Natural killer cell (primary cell): Measurements from ENCODE around the gene DOCK4. TPM values are rescaled to one million over a fixed set of nuclear protein-coding genes. Genes with fewer than 3 reads are reported as not detected.

ENCODE experiments used
- ATAC-seq, 3 donors: fragments of 150-1000 bp in 2 of 3; fragments of 200-7000 bp in 1 of 3; cut with Tn5 transposase; 1 replicate in 1 of 3; 2 replicates in 2 of 3; pipeline ENCODE4 v1.10.0; 2021; ENCODE audit warnings: mild to moderate bottlenecking in 2 of 3, moderate library complexity in 2 of 3
- DNase-seq, 2 donors: peaks; one replicate each; pipeline versions ENCODE4 v3.0.0 to v3.0.0-alpha.2; 2013 to 2021; ENCODE audit warnings: mixed read lengths in 1 of 2
- H3K27ac ChIP-seq: one replicate; pipeline ENCODE4 v1.5.1; 2013; ENCODE audit warnings: mild to moderate bottlenecking, low read length
- H3K27me3 ChIP-seq: one replicate; pipeline ENCODE4 v1.6.1; 2013; ENCODE audit warnings: low read length; ENCODE audit not compliant: control insufficient read depth, insufficient read depth
- H3K36me3 ChIP-seq: one replicate; pipeline ENCODE4 v1.6.1; 2013; ENCODE audit warnings: low read length; ENCODE audit not compliant: control insufficient read depth, insufficient read depth
- H3K4me1 ChIP-seq: one replicate; pipeline ENCODE4 v1.6.1; 2013; ENCODE audit warnings: low read length; ENCODE audit not compliant: control insufficient read depth, insufficient read depth
- H3K4me3 ChIP-seq: one replicate; pipeline ENCODE4 v1.5.1; 2013; ENCODE audit warnings: low read length
- H3K9me3 ChIP-seq: one replicate; pipeline ENCODE4 v1.6.1; 2013; ENCODE audit warnings: low read length; ENCODE audit not compliant: control insufficient read depth, insufficient read depth
- H3K27ac Mint-ChIP-seq, 2 donors: one replicate each; pipeline ENCODE4 v1.8.0; 2022; ENCODE audit warnings: mild to moderate bottlenecking in 2 of 2, mixed read lengths in 2 of 2, moderate library complexity in 1 of 2
- H3K27me3 Mint-ChIP-seq, 2 donors: one replicate each; pipeline ENCODE4 v1.8.0; 2022; ENCODE audit warnings: low read depth in 2 of 2, mixed read lengths in 2 of 2
- H3K36me3 Mint-ChIP-seq: one replicate; pipeline ENCODE4 v1.8.0; 2022; ENCODE audit warnings: mixed read lengths
- H3K4me1 Mint-ChIP-seq, 2 donors: one replicate each; pipeline ENCODE4 v1.8.0; 2022; ENCODE audit warnings: mixed read lengths in 2 of 2
- H3K4me3 Mint-ChIP-seq: one replicate; pipeline ENCODE4 v1.8.0; 2022; ENCODE audit warnings: mild to moderate bottlenecking, moderate library complexity, mixed read lengths
- H3K9me3 Mint-ChIP-seq, 2 donors: one replicate each; pipeline ENCODE4 v1.8.0; 2022; ENCODE audit warnings: mixed read lengths in 2 of 2
- WGBS: methylation state at CpG from one replicate; pipeline ENCODE4 v1.1.7; 2013; ENCODE audit warnings: missing lambda C conversion rate; ENCODE audit not compliant: insufficient coverage; 5-methylcytosine and 5-hydroxymethylcytosine counted together
- intact Hi-C: fragments of 100-400 bp; cut with micrococcal nuclease; formaldehyde crosslinking; loops from one replicate; pipeline ENCODE4 v1.14.2; 2022
- total RNA-seq, 4 donors: library from RNA; stranded (reverse); fragments of 120-200 nt in 1 of 4; gene quantifications; one replicate each; pipeline versions ENCODE4 v1.2.3 to v1.2.4, GENCODE V29; 2013 to 2022
- TF ChIP-seq, protein P1 (sequence below): fragments of 200-600 bp; IDR thresholded peaks from one replicate; pipeline ENCODE4 v1.8.0; 2022; ENCODE audit warnings: antibody characterized with exemption

Gene DOCK4
- total RNA-seq, 3 donors from 2014 or later (not counting 1 experiment from before 2014, with no cell fraction given): 0.61 to 2.4 (median 0.89) TPM

DNA sequence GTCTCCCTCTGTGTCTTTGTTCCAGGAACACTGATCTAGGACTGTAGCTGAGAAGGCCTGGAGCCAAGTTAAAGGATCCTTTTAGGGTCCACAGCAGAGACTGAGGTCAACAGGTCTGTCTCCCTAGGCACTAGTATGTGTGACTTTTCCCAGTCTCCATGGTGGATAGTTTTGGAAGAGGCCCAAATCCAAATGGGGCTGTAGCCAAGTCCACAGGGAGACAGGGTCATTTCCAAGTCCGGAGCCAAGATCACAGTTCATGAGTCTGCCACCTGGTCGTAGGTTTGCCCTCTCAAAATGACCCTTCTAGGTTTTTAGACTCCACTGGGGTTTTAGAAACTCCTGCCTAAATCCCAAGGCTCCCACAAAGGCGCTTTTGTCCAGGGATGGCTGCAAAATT, 17.1 kb upstream of the DOCK4 start:
- DNase-seq (no peak), ATAC-seq (no peak)
- Mint-ChIP-seq H3K4me3 (no peak overlapping the region), H3K27me3 (no peaks in the 10 kb centered on the region), H3K4me1 (peaks cover 49 to 57% of the 10 kb centered on the region in 2 donors), H3K36me3 (no peaks in the 10 kb centered on the region), H3K9me3 (no peaks in the 10 kb centered on the region), H3K27ac (no peak overlapping the region)
- TF ChIP-seq, protein P1, sequence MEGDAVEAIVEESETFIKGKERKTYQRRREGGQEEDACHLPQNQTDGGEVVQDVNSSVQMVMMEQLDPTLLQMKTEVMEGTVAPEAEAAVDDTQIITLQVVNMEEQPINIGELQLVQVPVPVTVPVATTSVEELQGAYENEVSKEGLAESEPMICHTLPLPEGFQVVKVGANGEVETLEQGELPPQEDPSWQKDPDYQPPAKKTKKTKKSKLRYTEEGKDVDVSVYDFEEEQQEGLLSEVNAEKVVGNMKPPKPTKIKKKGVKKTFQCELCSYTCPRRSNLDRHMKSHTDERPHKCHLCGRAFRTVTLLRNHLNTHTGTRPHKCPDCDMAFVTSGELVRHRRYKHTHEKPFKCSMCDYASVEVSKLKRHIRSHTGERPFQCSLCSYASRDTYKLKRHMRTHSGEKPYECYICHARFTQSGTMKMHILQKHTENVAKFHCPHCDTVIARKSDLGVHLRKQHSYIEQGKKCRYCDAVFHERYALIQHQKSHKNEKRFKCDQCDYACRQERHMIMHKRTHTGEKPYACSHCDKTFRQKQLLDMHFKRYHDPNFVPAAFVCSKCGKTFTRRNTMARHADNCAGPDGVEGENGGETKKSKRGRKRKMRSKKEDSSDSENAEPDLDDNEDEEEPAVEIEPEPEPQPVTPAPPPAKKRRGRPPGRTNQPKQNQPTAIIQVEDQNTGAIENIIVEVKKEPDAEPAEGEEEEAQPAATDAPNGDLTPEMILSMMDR: no peak
- Histone ChIP-seq H3K27me3 (no peaks in the 10 kb centered on the region), H3K4me1 (no peaks in the 10 kb centered on the region), H3K36me3 (no peaks in the 10 kb centered on the region), H3K4me3 (no peak overlapping the region), H3K9me3 (no peaks in the 10 kb centered on the region), H3K27ac (no peak overlapping the region)
- WGBS: 98% methylated on average over 3 of the region's 3 CpGs
- intact Hi-C loops: no loop called here

DNA sequence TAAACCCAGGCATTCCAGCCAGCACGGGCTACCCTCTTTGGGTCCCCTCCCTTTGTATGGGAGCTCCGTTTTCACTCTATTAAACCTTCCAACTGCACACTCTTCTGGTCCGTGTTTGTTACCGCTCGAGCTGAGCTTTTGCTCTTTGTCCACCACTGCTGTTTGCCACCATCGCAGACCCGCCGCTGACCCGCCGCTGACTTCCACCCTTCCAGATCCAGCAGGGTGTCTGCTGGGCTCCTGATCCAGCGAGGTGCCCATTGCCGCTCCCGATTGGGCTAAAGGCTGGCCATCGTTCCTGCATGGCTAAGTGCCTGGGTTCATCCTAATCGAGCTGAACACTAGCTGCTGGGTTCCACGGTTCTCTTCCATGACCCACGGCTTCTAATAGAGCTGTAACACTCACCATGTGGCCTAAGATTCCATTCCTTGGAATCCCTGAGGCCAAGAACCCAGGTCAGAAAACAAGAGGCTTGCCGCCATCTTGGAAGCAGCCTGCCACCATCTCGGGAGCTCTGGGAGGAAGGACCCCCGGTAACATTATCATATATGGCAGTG, 14.8 kb upstream of the DOCK4 start:
- no peak for ATAC-seq
- WGBS: 92% methylated on average over 20 of the region's 20 CpGs
- no peak overlapping the region for H3K4me3 Mint-ChIP-seq

DNA sequence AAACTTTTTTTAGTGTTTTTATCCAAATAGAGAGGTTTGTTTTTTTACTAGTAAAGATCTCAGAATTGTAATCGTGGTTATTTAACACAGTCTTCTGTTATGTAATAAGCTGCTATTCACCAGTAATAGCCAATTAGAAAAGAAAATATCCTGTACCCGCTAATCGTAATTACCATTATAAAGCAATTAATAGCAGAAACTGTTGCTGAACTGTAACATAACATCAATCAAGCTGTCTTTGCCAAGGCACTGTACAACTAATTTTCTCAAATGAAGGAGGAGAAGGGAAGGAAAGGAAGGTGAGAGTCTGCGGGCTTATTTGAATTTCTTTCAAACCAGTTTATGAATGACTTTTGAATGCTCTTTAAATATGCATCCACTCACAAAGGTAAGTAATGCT, 9.6 kb upstream of the DOCK4 start:
- no peak for DNase-seq
- Mint-ChIP-seq H3K27me3 (no peaks in the 10 kb centered on the region), H3K9me3 (no peaks in the 10 kb centered on the region), H3K4me1 (peaks cover 45 to 54% of the 10 kb centered on the region in 2 donors), H3K4me3 (no peak overlapping the region), H3K27ac (no peak overlapping the region), H3K36me3 (no peaks in the 10 kb centered on the region)
- TF ChIP-seq, protein P1: no peak
- H3K4me1 ChIP-seq: no peaks in the 10 kb centered on the region
- 100% methylated on average over 1 of the region's 4 CpGs for WGBS
- H3K36me3 ChIP-seq: no peaks in the 10 kb centered on the region
- no peak for ATAC-seq
- H3K27ac ChIP-seq: no peak overlapping the region
- no peaks in the 10 kb centered on the region for H3K9me3 ChIP-seq
- intact Hi-C loops: no loop called here
- no peaks in the 10 kb centered on the region for H3K27me3 ChIP-seq
- H3K4me3 ChIP-seq: no peak overlapping the region

More for the DNA sequence above, 14.8 kb upstream of the DOCK4 start:
- no peak for DNase-seq
- Mint-ChIP-seq H3K36me3 (no peaks in the 10 kb centered on the region), H3K27ac (no peak overlapping the region), H3K4me1 (peaks cover 56 to 59% of the 10 kb centered on the region in 2 donors), H3K27me3 (no peaks in the 10 kb centered on the region), H3K9me3 (no peaks in the 10 kb centered on the region)
- no peaks in the 10 kb centered on the region for H3K9me3 ChIP-seq
- intact Hi-C loops: no loop called here
- TF ChIP-seq, protein P1: no peak
- H3K4me3 ChIP-seq: no peak overlapping the region
- H3K4me1 ChIP-seq: no peaks in the 10 kb centered on the region
- H3K36me3 ChIP-seq: no peaks in the 10 kb centered on the region
- H3K27me3 ChIP-seq: no peaks in the 10 kb centered on the region
- no peak overlapping the region for H3K27ac ChIP-seq

DNA sequence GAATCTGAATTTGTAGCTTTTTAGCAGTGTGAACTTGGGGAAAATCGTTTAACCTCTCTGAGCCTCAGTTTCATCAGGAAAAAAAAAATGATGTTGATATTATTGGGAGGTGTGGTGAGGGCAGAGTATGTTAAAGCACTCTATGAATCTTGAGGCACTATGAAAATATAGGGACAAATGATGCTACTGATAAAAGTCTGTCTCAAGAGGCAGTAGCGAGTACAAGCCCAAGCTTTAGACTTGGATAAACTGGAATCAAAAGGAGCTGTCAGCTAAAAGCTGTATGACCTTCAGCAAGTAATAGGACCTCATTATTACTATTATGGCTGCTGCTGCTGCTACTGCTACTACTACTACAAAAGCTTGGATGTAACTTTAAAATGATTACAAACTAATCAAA, 8.7 kb upstream of the DOCK4 start:
- H3K9me3 Mint-ChIP-seq: no peaks in the 10 kb centered on the region
- 90% methylated on average over 2 of the region's 2 CpGs for whole genome bisulfite sequencing
- no peak for ATAC-seq
- no peak for DNase-seq
- Histone ChIP-seq H3K9me3 (no peaks in the 10 kb centered on the region), H3K4me1 (no peaks in the 10 kb centered on the region), H3K36me3 (no peaks in the 10 kb centered on the region), H3K27me3 (no peaks in the 10 kb centered on the region), H3K27ac (no peak overlapping the region), H3K4me3 (no peak overlapping the region)
- no peak overlapping the region for H3K27ac Mint-ChIP-seq
- no peaks in the 10 kb centered on the region for H3K36me3 Mint-ChIP-seq
- intact Hi-C loops: no loop called here
- H3K4me1 Mint-ChIP-seq: peaks cover 44 to 52% of the 10 kb centered on the region in 2 donors
- TF ChIP-seq, protein P1: no peak
- no peaks in the 10 kb centered on the region for H3K27me3 Mint-ChIP-seq
- H3K4me3 Mint-ChIP-seq: no peak overlapping the region
